HCT116 (cell line): ENCODE results near the gene NACC2. TPM values are rescaled to one million over a fixed set of nuclear protein-coding genes. Genes with fewer than 3 reads are reported as not detected.
"Not testable (repeated sequence)": the region's sequence is repeated elsewhere in the genome, so short reads cannot be mapped to it uniquely, and the experiment has no call there.

Source experiments
- ATAC-seq: fragments of 200-7000 bp; cut with Tn5 transposase; 2 replicates; pipeline ENCODE4 v1.9.1; 2020; ENCODE audit warnings: mild to moderate bottlenecking, moderate library complexity
- BruUV-seq: library from RNA; stranded (reverse); fragments of 400-500 nt; replicated peaks from 2 replicates; lab custom pipeline; 2021; lab: Mats Ljungman, UMichigan
- CTCF ChIA-PET: fragments of 300-600 bp; sonication (Branson Sonifier 250); formaldehyde crosslinking; loops from one replicate; lab custom pipeline; 2021; ENCODE audit warnings: antibody characterized with exemption; lab: Charles Lee
- POLR2A ChIA-PET: fragments of 300-600, 350-600 bp; sonication (Branson Sonifier 250); formaldehyde crosslinking; loops from one replicate; lab custom pipeline; 2021; ENCODE audit warnings: antibody characterized with exemption; lab: Charles Lee
- RAD21 ChIA-PET, 2 experiments: fragments of 300-600 bp; sonication (Branson Sonifier 250); formaldehyde crosslinking; loops; one replicate each; lab custom pipeline; 2023; ENCODE audit warnings: low total read pairs in 2 of 2; ENCODE audit not compliant: uncharacterized antibody in 2 of 2, unreplicated experiment in 2 of 2, low non-redundant PET in 1 of 2; lab: Charles Lee
- DNase-seq: peaks from one replicate; pipeline ENCODE4 v3.0.0-alpha.2; 2010; ENCODE audit warnings: low read depth, low spot score
- H2AFZ ChIP-seq: fragments of 200-600 bp; shearing (Covaris generic), sonication (generic); 2 replicates; pipeline ENCODE4 v1.6.1; 2017; ENCODE audit warnings: low read depth, mixed run types, mixed read lengths, antibody characterized with exemption, low read length; ENCODE audit not compliant: poor library complexity, severe bottlenecking
- H3K27ac ChIP-seq: 2 replicates; pipeline ENCODE4 v1.5.1; 2012; ENCODE audit warnings: low read depth, low read length
- H3K27me3 ChIP-seq: fragments of 200-600 bp; sonication (generic); 2 replicates; pipeline ENCODE4 v1.6.1; 2016; ENCODE audit warnings: mixed run types, low read length, mixed read lengths; ENCODE audit not compliant: insufficient read depth
- H3K36me3 ChIP-seq, 2 experiments: fragments of 200-500 bp in 1 of 2; fragments of 200-600 bp in 1 of 2; sonication (Bioruptor generic) in 1 of 2; sonication (generic) in 1 of 2; 2 replicates each; pipeline versions ENCODE4 v1.5.1 to v1.6.1; 2014 to 2016; ENCODE audit warnings: low read length in 2 of 2, inconsistent platforms in 1 of 2, mixed read lengths in 1 of 2, mixed run types in 1 of 2; ENCODE audit not compliant: insufficient read depth in 2 of 2, control insufficient read depth in 1 of 2
- H3K4me1 ChIP-seq, 2 experiments: fragments of 200-600 bp in 1 of 2; sonication (generic) in 1 of 2; 2 replicates each; pipeline versions ENCODE4 v1.5.1 to v1.6.1; 2012 to 2017; ENCODE audit warnings: low read length in 2 of 2, inconsistent platforms in 1 of 2, mild to moderate bottlenecking in 1 of 2, mixed read lengths in 1 of 2, mixed run types in 1 of 2, moderate library complexity in 1 of 2; ENCODE audit not compliant: insufficient read depth in 2 of 2, control insufficient read depth in 1 of 2
- H3K4me2 ChIP-seq: fragments of 200-600 bp; sonication (generic); 2 replicates; pipeline ENCODE4 v1.6.1; 2017; ENCODE audit warnings: mixed run types, low read length, mixed read lengths
- H3K4me3 ChIP-seq, 2 experiments: fragments of 200-600 bp in 1 of 2; sonication (generic) in 1 of 2; replicated peaks in 1 of 2; 2 replicates each; pipeline ENCODE4 v1.5.1; 2011 to 2016; ENCODE audit warnings: low read length in 2 of 2, control low read depth in 1 of 2, low read depth in 1 of 2, mild to moderate bottlenecking in 1 of 2, mixed read lengths in 1 of 2, mixed run types in 1 of 2
- H3K79me2 ChIP-seq: fragments of 200-600 bp; sonication (generic); 2 replicates; pipeline ENCODE4 v1.6.1; 2017; ENCODE audit warnings: mild to moderate bottlenecking, mixed run types, low read length, moderate library complexity, mixed read lengths; ENCODE audit not compliant: insufficient read depth
- H3K9ac ChIP-seq: fragments of 200-600 bp; sonication (generic); 2 replicates; pipeline ENCODE4 v1.6.1; 2016; ENCODE audit warnings: low read length, mixed read lengths
- H3K9me2 ChIP-seq: fragments of 200-600 bp; sonication (generic), shearing (Covaris generic); 2 replicates; pipeline ENCODE4 v1.6.1; 2017; ENCODE audit warnings: mixed run types, mild to moderate bottlenecking, moderate library complexity; ENCODE audit not compliant: insufficient read depth
- H3K9me3 ChIP-seq, 2 experiments: fragments of 200-500 bp in 1 of 2; fragments of 200-600 bp in 1 of 2; sonication (Bioruptor generic) in 1 of 2; sonication (generic) in 1 of 2; 2 replicates each; pipeline ENCODE4 v1.6.1; 2014 to 2017; ENCODE audit warnings: low read length in 2 of 2, mixed read lengths in 2 of 2, inconsistent platforms in 1 of 2, low read depth in 1 of 2, mild to moderate bottlenecking in 1 of 2, mixed run types in 1 of 2, moderate library complexity in 1 of 2; ENCODE audit not compliant: control insufficient read depth in 1 of 2, insufficient read depth in 1 of 2
- H4K20me1 ChIP-seq: fragments of 200-600 bp; sonication (generic), shearing (Covaris generic); 2 replicates; pipeline ENCODE4 v1.6.1; 2017; ENCODE audit warnings: mixed run types, mild to moderate bottlenecking, moderate library complexity; ENCODE audit not compliant: insufficient read depth
- CBX3 ChIP-seq: IDR thresholded peaks from 2 replicates; pipeline ENCODE4 v1.6.1; 2012; ENCODE audit warnings: low read depth
- EZH2phosphoT487 ChIP-seq: fragments of 200-600 bp; IDR thresholded peaks from 2 replicates; pipeline ENCODE4 v1.6.1; 2018; ENCODE audit warnings: antibody characterized with exemption, borderline replicate concordance
- FOSL1 ChIP-seq: IDR thresholded peaks from 2 replicates; pipeline ENCODE4 v1.6.1; 2012; ENCODE audit warnings: low read depth
- JUND ChIP-seq: IDR thresholded peaks from 2 replicates; pipeline ENCODE4 v1.6.1; 2012
- POLR2A ChIP-seq: IDR thresholded peaks from 2 replicates; pipeline ENCODE4 v1.7.0; 2011; ENCODE audit warnings: borderline replicate concordance; ENCODE audit not compliant: insufficient read depth, insufficient read length; ENCODE audit errors: extremely low read depth
- POLR2AphosphoS5 ChIP-seq: IDR thresholded peaks from 2 replicates; pipeline ENCODE4 v1.6.1; 2011; ENCODE audit warnings: mild to moderate bottlenecking, low read depth, low read length, moderate library complexity
- RAD21 ChIP-seq: IDR thresholded peaks from 2 replicates; pipeline ENCODE4 v1.6.1; 2012; ENCODE audit warnings: low read depth, mild to moderate bottlenecking
- SP1 ChIP-seq: IDR thresholded peaks from 2 replicates; pipeline ENCODE4 v1.6.1; 2012; ENCODE audit warnings: low read depth
- SRF ChIP-seq: IDR thresholded peaks from 2 replicates; pipeline ENCODE4 v1.6.1; 2012; ENCODE audit warnings: low read depth
- TCF7L2 ChIP-seq: IDR thresholded peaks from 2 replicates; pipeline ENCODE4 v1.7.0; 2011; ENCODE audit warnings: borderline replicate concordance, inconsistent platforms; ENCODE audit not compliant: insufficient read depth, insufficient read length; ENCODE audit errors: extremely low read depth
- YY1 ChIP-seq: IDR thresholded peaks from 2 replicates; pipeline ENCODE4 v1.6.1; 2011; ENCODE audit warnings: low read length, low read depth, moderate library complexity, mild to moderate bottlenecking; ENCODE audit not compliant: insufficient replicate concordance; ENCODE audit errors: extremely low read depth
- ZFX ChIP-seq: fragments of 450-650 bp; IDR thresholded peaks from 2 replicates; pipeline ENCODE4 v1.6.1; 2017
- ZNF274 ChIP-seq: fragments of 200-500 bp; sonication (Bioruptor generic); IDR thresholded peaks from 2 replicates; pipeline ENCODE4 v1.6.1; 2014; ENCODE audit warnings: mild to moderate bottlenecking, low read depth, low read length, inconsistent platforms
- intact Hi-C: fragments of 100-400 bp; cut with micrococcal nuclease; formaldehyde crosslinking; loops from 2 replicates; pipeline ENCODE4 v1.10.0; 2022
- total RNA-seq: library from RNA; stranded (reverse); gene quantifications from one replicate; pipeline ENCODE4 v1.2.1, GENCODE V29; 2021; ENCODE audit not compliant: unreplicated experiment

The NACC2 gene
- total RNA-seq, 1 experiment from 2014 or later, result 27.8 TPM

DNA sequence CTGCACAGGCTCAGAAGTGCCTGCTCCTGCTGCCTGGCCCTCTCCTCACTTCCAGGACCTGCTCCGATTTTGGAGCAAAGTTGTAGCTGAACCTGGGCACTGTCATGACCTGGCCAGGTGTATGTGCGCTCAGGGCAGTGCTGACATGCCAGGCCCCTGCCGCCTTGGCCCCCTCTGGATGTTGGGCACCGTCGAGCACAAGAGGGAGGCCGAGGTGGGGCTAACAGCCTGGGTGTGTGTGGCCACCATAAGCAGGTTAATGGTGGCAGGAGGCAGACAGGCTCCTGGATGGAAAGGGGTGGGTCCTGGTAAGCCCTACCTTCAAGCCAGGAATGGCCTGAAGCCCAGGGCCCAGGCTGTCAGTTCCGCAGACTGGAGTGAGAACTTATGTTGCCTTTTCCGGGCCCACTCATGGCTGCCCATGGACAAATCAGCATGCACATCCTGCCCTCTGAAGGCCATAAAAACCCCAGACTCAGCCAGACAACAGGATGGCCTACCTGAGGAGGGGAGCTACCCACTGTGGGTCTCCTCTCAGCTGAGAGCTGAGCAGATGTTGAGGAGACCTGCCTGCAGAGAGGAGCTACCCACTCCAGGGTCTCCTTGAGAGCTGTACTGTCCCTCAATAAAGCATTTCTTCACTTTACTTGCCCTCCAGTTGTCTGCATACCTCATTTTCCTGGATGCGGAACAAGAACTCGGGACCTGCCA lies 66.2 kb downstream of the NACC2 start:
- CTCF ChIA-PET, result no interaction called here
- BruUV-seq, result no TSS peak
- Histone ChIP-seq H3K79me2 (peaks cover 52% of the 10 kb centered on the region), H3K9me3 (peaks cover 0 to 4% of the 10 kb centered on the region in 2 experiments; a peak in 2 of 4 replicates), H3K4me3 (no peak overlapping the region), H3K27ac (no peak overlapping the region), H3K36me3 (peaks cover 0 to 19% of the 10 kb centered on the region in 2 experiments; a peak in 2 of 4 replicates), H3K4me1 (no peaks in the 10 kb centered on the region), H4K20me1 (no peaks in the 10 kb centered on the region), H3K9ac (no peak overlapping the region), H3K4me2 (no peak overlapping the region), H3K27me3 (no peaks in the 10 kb centered on the region), H2AFZ (no peak overlapping the region), H3K9me2 (no peaks in the 10 kb centered on the region)
- ATAC-seq (no peak), DNase-seq (no peak)
- intact Hi-C loops, result no loop called here
- POLR2A ChIA-PET, result no interaction called here
- RAD21 ChIA-PET, result no interaction called here
- no peak for TF ChIP-seq ZFX
- TF ChIP-seq RAD21, result no peak
- no peak for TF ChIP-seq ZNF274
- no peak for TF ChIP-seq SRF
- TF ChIP-seq TCF7L2, result no peak
- TF ChIP-seq JUND, result no peak
- no peak for TF ChIP-seq YY1
- no peak for TF ChIP-seq CBX3
- no peak for TF ChIP-seq EZH2phosphoT487
- TF ChIP-seq SP1, result no peak
- TF ChIP-seq POLR2AphosphoS5, result no peak
- TF ChIP-seq FOSL1, result no peak
- no peak for TF ChIP-seq POLR2A

DNA sequence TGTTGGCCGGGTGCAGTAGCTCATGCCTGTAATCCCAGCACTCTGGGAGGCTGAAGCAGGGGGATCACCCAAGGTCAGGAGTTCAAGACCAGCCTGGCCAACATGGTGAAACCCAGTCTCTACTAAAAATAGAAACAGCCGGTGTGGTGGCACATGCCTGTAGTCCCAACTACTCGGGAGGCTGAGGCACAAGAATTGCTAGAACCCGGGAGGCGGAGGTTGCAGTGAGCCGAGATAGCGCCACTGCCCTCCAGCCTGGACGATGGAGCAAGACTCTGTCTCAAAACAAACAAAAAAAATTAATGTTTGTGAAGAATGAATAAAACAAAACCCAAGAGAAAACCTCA lies 68.2 kb downstream of the NACC2 start:
- CTCF ChIA-PET, H3K4me1 ChIP-seq, H3K27me3 ChIP-seq, H4K20me1 ChIP-seq, DNase-seq, RAD21 ChIA-PET, BruUV-seq, POLR2A ChIA-PET, H2AFZ ChIP-seq, H3K4me3 ChIP-seq, intact Hi-C loops, H3K9ac ChIP-seq, H3K9me3 ChIP-seq, H3K27ac ChIP-seq, H3K4me2 ChIP-seq, H3K9me2 ChIP-seq, ATAC-seq: not testable (repeated sequence)
- H3K79me2 ChIP-seq, result peaks cover 42% of the 10 kb centered on the region
- peaks cover 0 to 17% of the 10 kb centered on the region in 2 experiments; a peak in 2 of 4 replicates for H3K36me3 ChIP-seq
